Fibroblast of the aortic adventitia (primary cell): ENCODE results near the gene CCDC146. TPM values are rescaled to one million over a fixed set of nuclear protein-coding genes. Genes with fewer than 3 reads are reported as not detected.
"Not testable (repeated sequence)": the region's sequence is repeated elsewhere in the genome, so short reads cannot be mapped to it uniquely, and the experiment has no call there.

Experiments
- DNase-seq: peaks from one replicate; pipeline ENCODE4 v3.0.0-alpha.2; 2010; ENCODE audit warnings: low read depth
- H3K4me3 ChIP-seq: 2 replicates; pipeline ENCODE4 v1.5.1; 2011; ENCODE audit warnings: low read depth, mild to moderate bottlenecking, control low read depth, low read length, moderate library complexity
- CTCF ChIP-seq: IDR thresholded peaks from 2 replicates; pipeline ENCODE4 v1.5.1; 2011; ENCODE audit warnings: mild to moderate bottlenecking, low read length, control low read depth, inconsistent platforms; ENCODE audit not compliant: insufficient read depth
- total RNA-seq: library from RNA; depleted of rRNA; stranded (reverse); fragments of >200 nt; gene quantifications from 2 replicates; pipeline ENCODE4 v1.2.3, GENCODE V29; 2012; ENCODE audit warnings: low replicate concordance

The CCDC146 gene
- total RNA-seq, 1 donor: 1.4 TPM

GRCh38 chr7:77112719-77113306 is 9.6 kb upstream of the CCDC146 start:
- H3K4me3 ChIP-seq: not testable (repeated sequence)
- peak; percentile 47 for DNase-seq
- TF ChIP-seq CTCF: peak; percentile 20

- peak; percentile 48 for DNase-seq
- peak; percentile 12 for TF ChIP-seq CTCF
- H3K4me3 ChIP-seq: not testable (repeated sequence)
Observed at GRCh38 chr7:77125486-77125885, 3.1 kb downstream of the CCDC146 start.

GRCh38 chr7:77127009-77127408 is 4.6 kb downstream of the CCDC146 start:
- not testable (repeated sequence) for H3K4me3 ChIP-seq, DNase-seq

- DNase-seq, H3K4me3 ChIP-seq: not testable (repeated sequence)
Observed at GRCh38 chr7:77128582-77129410, 6.4 kb downstream of the CCDC146 start.

GRCh38 chr7:77131781-77132180 is 9.4 kb downstream of the CCDC146 start:
- not testable (repeated sequence) for DNase-seq, H3K4me3 ChIP-seq

- DNase-seq, H3K4me3 ChIP-seq: not testable (repeated sequence)
Observed at GRCh38 chr7:77138668-77139067, 16.3 kb downstream of the CCDC146 start.

- not testable (repeated sequence) for DNase-seq, H3K4me3 ChIP-seq
Observed at GRCh38 chr7:77140291-77140690, 17.9 kb downstream of the CCDC146 start.

- peak; percentile 71 for DNase-seq
- not testable (repeated sequence) for H3K4me3 ChIP-seq
Observed at GRCh38 chr7:77152232-77152631, 29.8 kb downstream of the CCDC146 start.

GRCh38 chr7:77154917-77155464 is 32.6 kb downstream of the CCDC146 start:
- DNase-seq: not testable (repeated sequence)

GRCh38 chr7:77155601-77156377 is 33.4 kb downstream of the CCDC146 start:
- H3K4me3 ChIP-seq, DNase-seq: not testable (repeated sequence)

More at GRCh38 chr7:77154917-77155464, 32.6 kb downstream of the CCDC146 start:
- H3K4me3 ChIP-seq: not testable (repeated sequence)

GRCh38 chr7:77157034-77157433 is 34.6 kb downstream of the CCDC146 start:
- H3K4me3 ChIP-seq, DNase-seq: not testable (repeated sequence)
